ENCODE measurements around the gene FAM222A. TPM values are rescaled to one million over a fixed set of nuclear protein-coding genes. Genes with fewer than 3 reads are reported as not detected.

FAM222A gene
- total RNA-seq, 1 experiment from 2014 or later, result 2.8 TPM

- H2BK5ac ChIP-seq (ENCODE audit: insufficient read length, low read length), result no peak overlapping the region
- no peak overlapping the region for H3K56ac ChIP-seq (ENCODE audit: insufficient read length, low read depth, low read length)
- H4K91ac ChIP-seq (ENCODE audit: insufficient read length, low read depth, low read length), result no peak overlapping the region
- H3K27me3 Mint-ChIP-seq (ENCODE audit: low read depth), result peaks cover 8% of the 10 kb centered on the region
- H3K4me1 Mint-ChIP-seq, result peaks cover 11 to 26% of the 10 kb centered on the region in 2 experiments
- no peaks in the 10 kb centered on the region for H3K23me2 ChIP-seq (ENCODE audit: insufficient read length, low read depth, low read length, poor library complexity, severe bottlenecking)
- H4K5ac ChIP-seq (ENCODE audit: insufficient read length, low read depth, low read length), result no peak overlapping the region
- no peaks in the 10 kb centered on the region; a peak in 1 of 5 replicates for H3K9me3 Mint-ChIP-seq
- H3K4me3 Mint-ChIP-seq, result no peak overlapping the region
- no peaks in the 10 kb centered on the region for H4K20me1 ChIP-seq (ENCODE audit: control insufficient read depth, insufficient read depth, insufficient read length)
- H2AFZ ChIP-seq (ENCODE audit: low read length), result no peak overlapping the region
- H2BK20ac ChIP-seq (ENCODE audit: low read depth, low read length, poor library complexity, severe bottlenecking), result no peak overlapping the region
- no peak overlapping the region for H3K18ac ChIP-seq (ENCODE audit: insufficient read length, low read depth, low read length)
- H2BK12ac ChIP-seq (ENCODE audit: insufficient read length, low read depth, low read length), result no peak overlapping the region
- no peak for DNase-seq
- H3K9ac ChIP-seq (ENCODE audit: extremely low read depth, insufficient read length, low read length), result no peak overlapping the region
- H3K9me3 ChIP-seq (ENCODE audit: control insufficient read depth, low read depth, low read length), result no peaks in the 10 kb centered on the region
- H3K14ac ChIP-seq (ENCODE audit: insufficient read depth, low read length), result no peak overlapping the region
- H3K27ac Mint-ChIP-seq, result no peak overlapping the region
- no peak overlapping the region for H2BK120ac ChIP-seq (ENCODE audit: low read depth, low read length, poor library complexity, severe bottlenecking)
- no peak overlapping the region for H2BK15ac ChIP-seq (ENCODE audit: low read depth, low read length)
- H3K27me3 ChIP-seq (ENCODE audit: insufficient read depth, low read length), result 0 out of 2 replicates have a peak, but pooled peaks cover 2% of the 10 kb centered on the region
- no peaks in the 10 kb centered on the region for H3K36me3 Mint-ChIP-seq (ENCODE audit: insufficient read depth in 1 of 3, low read depth in 3 of 3)
- H2AK5ac ChIP-seq (ENCODE audit: insufficient read length, low read length), result no peak overlapping the region
- no peaks in the 10 kb centered on the region for H3K4me1 ChIP-seq (ENCODE audit: insufficient read depth, low read length)
- TF ChIP-seq, protein P1, sequence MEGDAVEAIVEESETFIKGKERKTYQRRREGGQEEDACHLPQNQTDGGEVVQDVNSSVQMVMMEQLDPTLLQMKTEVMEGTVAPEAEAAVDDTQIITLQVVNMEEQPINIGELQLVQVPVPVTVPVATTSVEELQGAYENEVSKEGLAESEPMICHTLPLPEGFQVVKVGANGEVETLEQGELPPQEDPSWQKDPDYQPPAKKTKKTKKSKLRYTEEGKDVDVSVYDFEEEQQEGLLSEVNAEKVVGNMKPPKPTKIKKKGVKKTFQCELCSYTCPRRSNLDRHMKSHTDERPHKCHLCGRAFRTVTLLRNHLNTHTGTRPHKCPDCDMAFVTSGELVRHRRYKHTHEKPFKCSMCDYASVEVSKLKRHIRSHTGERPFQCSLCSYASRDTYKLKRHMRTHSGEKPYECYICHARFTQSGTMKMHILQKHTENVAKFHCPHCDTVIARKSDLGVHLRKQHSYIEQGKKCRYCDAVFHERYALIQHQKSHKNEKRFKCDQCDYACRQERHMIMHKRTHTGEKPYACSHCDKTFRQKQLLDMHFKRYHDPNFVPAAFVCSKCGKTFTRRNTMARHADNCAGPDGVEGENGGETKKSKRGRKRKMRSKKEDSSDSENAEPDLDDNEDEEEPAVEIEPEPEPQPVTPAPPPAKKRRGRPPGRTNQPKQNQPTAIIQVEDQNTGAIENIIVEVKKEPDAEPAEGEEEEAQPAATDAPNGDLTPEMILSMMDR (conservative IDR thresholded peaks at IDR 0.05), result no peak
- H3T11ph ChIP-seq (ENCODE audit: low read length), result no peak overlapping the region
- WGBS (ENCODE audit: extremely low coverage, insufficient read length, low lambda C conversion rate), result no CpG with 5 or more reads among the region's 2 CpGs
- H3K4ac ChIP-seq (ENCODE audit: low read depth, low read length), result no peak overlapping the region
- H3K4me2 ChIP-seq (ENCODE audit: insufficient read depth, insufficient read length, low read length), result no peak overlapping the region
- H3K27ac ChIP-seq (ENCODE audit: insufficient read length, low read depth, low read length), result no peak overlapping the region
- no peak overlapping the region for H4K8ac ChIP-seq (replicated peaks; ENCODE audit: insufficient read length, low read depth, low read length)
- no peaks in the 10 kb centered on the region for H3K79me2 ChIP-seq (ENCODE audit: insufficient read depth, low read length)
- H3K23ac ChIP-seq (ENCODE audit: insufficient read length, low read depth, low read length), result no peak overlapping the region
- H3K79me1 ChIP-seq (ENCODE audit: insufficient read depth, low read depth, low read length, poor library complexity, severe bottlenecking), result no peaks in the 10 kb centered on the region
These were observed 7.3 kb upstream of the FAM222A start for GRCh38 chr12:109706398-109706746.

All from H9 (cell line).